ENCODE measurements around the gene GNAL. TPM values are rescaled to one million over a fixed set of nuclear protein-coding genes. Genes with fewer than 3 reads are reported as not detected.
"Not testable (repeated sequence)": the region's sequence is repeated elsewhere in the genome, so short reads cannot be mapped to it uniquely, and the experiment has no call there.

The GNAL gene
- total and polyA plus RNA-seq, 2 experiments from 2014 or later, result 7.5 to 21.6 TPM

DNA sequence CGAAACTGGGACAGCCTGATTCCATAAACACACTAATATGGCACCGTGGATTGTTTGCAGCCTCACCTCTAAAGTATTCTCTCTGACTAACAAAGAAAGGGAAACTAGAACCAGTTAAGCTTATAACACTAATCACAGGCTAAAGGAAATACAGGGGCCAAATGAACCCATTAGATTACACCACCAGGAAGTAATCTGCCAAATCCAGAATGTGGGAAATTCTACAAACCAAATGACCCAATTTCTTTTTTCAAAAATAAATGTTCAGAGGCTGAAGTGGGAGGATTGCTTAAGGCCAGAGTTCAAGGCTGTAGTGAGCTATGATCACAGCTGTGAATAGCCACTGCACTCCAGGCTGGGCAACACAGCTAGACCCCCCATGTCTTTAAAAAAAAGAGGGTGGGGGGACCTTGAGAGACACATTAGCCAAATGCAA is 220.5 kb downstream of the GNAL start (continued):
- TF ChIP-seq, protein P1, sequence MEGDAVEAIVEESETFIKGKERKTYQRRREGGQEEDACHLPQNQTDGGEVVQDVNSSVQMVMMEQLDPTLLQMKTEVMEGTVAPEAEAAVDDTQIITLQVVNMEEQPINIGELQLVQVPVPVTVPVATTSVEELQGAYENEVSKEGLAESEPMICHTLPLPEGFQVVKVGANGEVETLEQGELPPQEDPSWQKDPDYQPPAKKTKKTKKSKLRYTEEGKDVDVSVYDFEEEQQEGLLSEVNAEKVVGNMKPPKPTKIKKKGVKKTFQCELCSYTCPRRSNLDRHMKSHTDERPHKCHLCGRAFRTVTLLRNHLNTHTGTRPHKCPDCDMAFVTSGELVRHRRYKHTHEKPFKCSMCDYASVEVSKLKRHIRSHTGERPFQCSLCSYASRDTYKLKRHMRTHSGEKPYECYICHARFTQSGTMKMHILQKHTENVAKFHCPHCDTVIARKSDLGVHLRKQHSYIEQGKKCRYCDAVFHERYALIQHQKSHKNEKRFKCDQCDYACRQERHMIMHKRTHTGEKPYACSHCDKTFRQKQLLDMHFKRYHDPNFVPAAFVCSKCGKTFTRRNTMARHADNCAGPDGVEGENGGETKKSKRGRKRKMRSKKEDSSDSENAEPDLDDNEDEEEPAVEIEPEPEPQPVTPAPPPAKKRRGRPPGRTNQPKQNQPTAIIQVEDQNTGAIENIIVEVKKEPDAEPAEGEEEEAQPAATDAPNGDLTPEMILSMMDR (conservative IDR thresholded peaks at IDR 0.05; ENCODE audit: low read depth in 2 of 2), result no peak
- TF ChIP-seq ZNF331 (CRISPR knock-in tag; IDR thresholded peaks at IDR 0.05; ENCODE audit: low read depth) (no peak), NANOG (IDR thresholded peaks at IDR 0.05; ENCODE audit: borderline replicate concordance) (no peak), EZH2 (IDR thresholded peaks at IDR 0.05; ENCODE audit: low read depth, unreplicated experiment) (no peak), CREB1 (CRISPR knock-in tag; IDR thresholded peaks at IDR 0.05; ENCODE audit: low read depth) (no peak), POLR2AphosphoS5 (IDR thresholded peaks at IDR 0.05; ENCODE audit: low read depth) (no peak), STAT1 (IDR thresholded peaks at IDR 0.05; ENCODE audit: unreplicated experiment) (no peak)

DNA sequence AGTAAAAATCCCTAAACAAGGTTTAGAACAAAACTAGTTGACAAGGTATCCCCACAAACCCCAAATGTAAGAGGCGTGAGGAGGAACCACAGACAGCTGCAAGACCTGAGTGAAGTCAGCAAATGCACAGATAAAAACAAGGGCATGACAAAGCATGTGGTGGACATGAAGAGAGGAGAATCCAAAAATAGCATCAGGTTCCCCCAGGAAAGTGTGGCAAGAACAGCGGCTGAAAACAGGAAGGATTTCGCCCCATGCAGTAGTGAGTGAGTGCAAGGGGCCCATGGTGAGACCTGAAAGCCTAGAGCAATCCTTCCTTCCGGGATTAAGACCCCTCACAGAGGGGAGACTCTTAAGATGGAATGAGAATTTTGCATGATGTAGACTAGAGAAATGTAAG is 227.8 kb downstream of the GNAL start:
- not testable (repeated sequence) for H3K27me3 ChIP-seq (ENCODE audit: insufficient read depth); H3K27ac Mint-ChIP-seq; H3K36me3 ChIP-seq (ENCODE audit: insufficient read depth); H3K4me3 ChIP-seq; ATAC-seq; H3K36me3 Mint-ChIP-seq (ENCODE audit: low read depth); H2AFZ ChIP-seq; H3K4me1 Mint-ChIP-seq; H3K9me2 ChIP-seq (ENCODE audit: insufficient read depth); DNase-seq (ENCODE audit: low spot score); H3K4me2 ChIP-seq; H3K79me2 ChIP-seq (replicated peaks; ENCODE audit: insufficient read depth); H3K4me1 ChIP-seq (ENCODE audit: insufficient read depth); H3F3A ChIP-seq (replicated peaks; ENCODE audit: low read depth); H3K27ac ChIP-seq (ENCODE audit: low read depth); H3K9me3 Mint-ChIP-seq; H3K27me3 Mint-ChIP-seq (ENCODE audit: insufficient read depth, low read depth, poor library complexity); H3K4me3 Mint-ChIP-seq; H4K20me1 ChIP-seq (replicated peaks; ENCODE audit: insufficient read depth)

DNA sequence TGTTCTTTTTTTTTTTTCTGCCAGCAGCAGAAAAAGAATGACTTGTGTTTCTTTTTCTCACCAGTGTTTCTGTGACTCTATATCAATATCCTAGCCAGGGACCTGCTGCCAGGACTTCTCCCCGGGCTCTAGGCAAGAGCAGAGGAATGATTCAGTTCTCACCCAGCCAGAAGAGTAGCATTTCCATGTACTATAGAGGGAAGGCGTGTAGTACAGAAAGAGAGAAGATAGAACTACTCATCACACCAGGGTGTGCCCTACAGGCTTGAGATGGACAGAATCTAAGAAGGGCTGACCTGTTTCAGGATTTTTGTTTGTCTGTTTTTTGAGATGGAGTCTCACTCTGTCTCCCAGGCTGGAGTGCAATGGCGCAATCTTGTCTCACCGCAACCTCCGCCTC is 230.5 kb downstream of the GNAL start:
- H3K9me2 ChIP-seq (ENCODE audit: insufficient read depth); H3K27ac Mint-ChIP-seq; H3K4me3 ChIP-seq; H3F3A ChIP-seq (replicated peaks; ENCODE audit: low read depth); H3K4me3 Mint-ChIP-seq; H3K4me2 ChIP-seq; H4K20me1 ChIP-seq (replicated peaks; ENCODE audit: insufficient read depth); H3K27ac ChIP-seq (ENCODE audit: low read depth); H3K79me2 ChIP-seq (replicated peaks; ENCODE audit: insufficient read depth); DNase-seq (ENCODE audit: low spot score); H3K36me3 Mint-ChIP-seq (ENCODE audit: low read depth); H3K27me3 Mint-ChIP-seq (ENCODE audit: insufficient read depth, low read depth, poor library complexity); H3K9me3 Mint-ChIP-seq; H3K27me3 ChIP-seq (ENCODE audit: insufficient read depth); H3K36me3 ChIP-seq (ENCODE audit: insufficient read depth); H3K4me1 Mint-ChIP-seq; H2AFZ ChIP-seq; H3K4me1 ChIP-seq (ENCODE audit: insufficient read depth); ATAC-seq: not testable (repeated sequence)

DNA sequence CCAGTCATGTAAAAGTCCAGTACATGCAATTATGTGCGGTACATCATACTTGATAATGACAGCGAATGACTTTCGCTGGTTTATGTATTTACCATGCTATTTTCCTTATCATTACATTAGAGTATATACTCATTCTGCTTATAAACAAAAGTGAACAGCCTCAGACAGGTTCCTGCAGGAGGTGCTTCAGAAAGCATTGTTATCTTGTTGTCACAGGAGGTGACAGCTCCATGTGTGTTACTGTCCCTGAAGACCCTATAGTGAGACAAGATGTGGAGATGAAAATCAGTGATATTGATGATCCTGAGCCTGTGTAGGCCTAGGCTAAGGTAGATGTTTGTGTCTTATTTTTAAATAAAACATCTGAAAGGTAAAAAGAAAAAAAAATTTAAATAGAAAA is 234.4 kb downstream of the GNAL start:
- ATAC-seq (no peak), DNase-seq (ENCODE audit: low spot score) (no peak)
- no peaks in the 10 kb centered on the region for H3F3A ChIP-seq (replicated peaks; ENCODE audit: low read depth)
- Mint-ChIP-seq H3K27ac (no peak overlapping the region), H3K4me1 (no peaks in the 10 kb centered on the region; the same call in 2 of the 3 replicates), H3K36me3 (ENCODE audit: low read depth) (no peaks in the 10 kb centered on the region), H3K9me3 (no peaks in the 10 kb centered on the region; the same call in 2 of the 3 replicates), H3K4me3 (no peak overlapping the region), H3K27me3 (ENCODE audit: insufficient read depth, low read depth, poor library complexity) (peaks cover 8% of the 10 kb centered on the region)
- H3K4me2 ChIP-seq, result no peak overlapping the region
- no peaks in the 10 kb centered on the region for H3K79me2 ChIP-seq (replicated peaks; ENCODE audit: insufficient read depth)
- no peaks in the 10 kb centered on the region for H3K36me3 ChIP-seq (ENCODE audit: insufficient read depth)
- H3K4me3 ChIP-seq, result no peak overlapping the region
- H4K20me1 ChIP-seq (replicated peaks; ENCODE audit: insufficient read depth), result no peaks in the 10 kb centered on the region
- H3K4me1 ChIP-seq (ENCODE audit: insufficient read depth), result no peaks in the 10 kb centered on the region
- H3K27me3 ChIP-seq (ENCODE audit: insufficient read depth), result no peaks in the 10 kb centered on the region
- no peaks in the 10 kb centered on the region for H3K9me2 ChIP-seq (ENCODE audit: insufficient read depth)
- no peak overlapping the region for H3K27ac ChIP-seq (ENCODE audit: low read depth)
- no peak overlapping the region for H2AFZ ChIP-seq
- TF ChIP-seq ZNF114 (CRISPR knock-in tag; IDR thresholded peaks at IDR 0.05) (no peak), CREB1 (CRISPR knock-in tag; IDR thresholded peaks at IDR 0.05; ENCODE audit: low read depth) (no peak), EZH2 (IDR thresholded peaks at IDR 0.05; ENCODE audit: low read depth, unreplicated experiment) (no peak)
- TF ChIP-seq, protein P2, sequence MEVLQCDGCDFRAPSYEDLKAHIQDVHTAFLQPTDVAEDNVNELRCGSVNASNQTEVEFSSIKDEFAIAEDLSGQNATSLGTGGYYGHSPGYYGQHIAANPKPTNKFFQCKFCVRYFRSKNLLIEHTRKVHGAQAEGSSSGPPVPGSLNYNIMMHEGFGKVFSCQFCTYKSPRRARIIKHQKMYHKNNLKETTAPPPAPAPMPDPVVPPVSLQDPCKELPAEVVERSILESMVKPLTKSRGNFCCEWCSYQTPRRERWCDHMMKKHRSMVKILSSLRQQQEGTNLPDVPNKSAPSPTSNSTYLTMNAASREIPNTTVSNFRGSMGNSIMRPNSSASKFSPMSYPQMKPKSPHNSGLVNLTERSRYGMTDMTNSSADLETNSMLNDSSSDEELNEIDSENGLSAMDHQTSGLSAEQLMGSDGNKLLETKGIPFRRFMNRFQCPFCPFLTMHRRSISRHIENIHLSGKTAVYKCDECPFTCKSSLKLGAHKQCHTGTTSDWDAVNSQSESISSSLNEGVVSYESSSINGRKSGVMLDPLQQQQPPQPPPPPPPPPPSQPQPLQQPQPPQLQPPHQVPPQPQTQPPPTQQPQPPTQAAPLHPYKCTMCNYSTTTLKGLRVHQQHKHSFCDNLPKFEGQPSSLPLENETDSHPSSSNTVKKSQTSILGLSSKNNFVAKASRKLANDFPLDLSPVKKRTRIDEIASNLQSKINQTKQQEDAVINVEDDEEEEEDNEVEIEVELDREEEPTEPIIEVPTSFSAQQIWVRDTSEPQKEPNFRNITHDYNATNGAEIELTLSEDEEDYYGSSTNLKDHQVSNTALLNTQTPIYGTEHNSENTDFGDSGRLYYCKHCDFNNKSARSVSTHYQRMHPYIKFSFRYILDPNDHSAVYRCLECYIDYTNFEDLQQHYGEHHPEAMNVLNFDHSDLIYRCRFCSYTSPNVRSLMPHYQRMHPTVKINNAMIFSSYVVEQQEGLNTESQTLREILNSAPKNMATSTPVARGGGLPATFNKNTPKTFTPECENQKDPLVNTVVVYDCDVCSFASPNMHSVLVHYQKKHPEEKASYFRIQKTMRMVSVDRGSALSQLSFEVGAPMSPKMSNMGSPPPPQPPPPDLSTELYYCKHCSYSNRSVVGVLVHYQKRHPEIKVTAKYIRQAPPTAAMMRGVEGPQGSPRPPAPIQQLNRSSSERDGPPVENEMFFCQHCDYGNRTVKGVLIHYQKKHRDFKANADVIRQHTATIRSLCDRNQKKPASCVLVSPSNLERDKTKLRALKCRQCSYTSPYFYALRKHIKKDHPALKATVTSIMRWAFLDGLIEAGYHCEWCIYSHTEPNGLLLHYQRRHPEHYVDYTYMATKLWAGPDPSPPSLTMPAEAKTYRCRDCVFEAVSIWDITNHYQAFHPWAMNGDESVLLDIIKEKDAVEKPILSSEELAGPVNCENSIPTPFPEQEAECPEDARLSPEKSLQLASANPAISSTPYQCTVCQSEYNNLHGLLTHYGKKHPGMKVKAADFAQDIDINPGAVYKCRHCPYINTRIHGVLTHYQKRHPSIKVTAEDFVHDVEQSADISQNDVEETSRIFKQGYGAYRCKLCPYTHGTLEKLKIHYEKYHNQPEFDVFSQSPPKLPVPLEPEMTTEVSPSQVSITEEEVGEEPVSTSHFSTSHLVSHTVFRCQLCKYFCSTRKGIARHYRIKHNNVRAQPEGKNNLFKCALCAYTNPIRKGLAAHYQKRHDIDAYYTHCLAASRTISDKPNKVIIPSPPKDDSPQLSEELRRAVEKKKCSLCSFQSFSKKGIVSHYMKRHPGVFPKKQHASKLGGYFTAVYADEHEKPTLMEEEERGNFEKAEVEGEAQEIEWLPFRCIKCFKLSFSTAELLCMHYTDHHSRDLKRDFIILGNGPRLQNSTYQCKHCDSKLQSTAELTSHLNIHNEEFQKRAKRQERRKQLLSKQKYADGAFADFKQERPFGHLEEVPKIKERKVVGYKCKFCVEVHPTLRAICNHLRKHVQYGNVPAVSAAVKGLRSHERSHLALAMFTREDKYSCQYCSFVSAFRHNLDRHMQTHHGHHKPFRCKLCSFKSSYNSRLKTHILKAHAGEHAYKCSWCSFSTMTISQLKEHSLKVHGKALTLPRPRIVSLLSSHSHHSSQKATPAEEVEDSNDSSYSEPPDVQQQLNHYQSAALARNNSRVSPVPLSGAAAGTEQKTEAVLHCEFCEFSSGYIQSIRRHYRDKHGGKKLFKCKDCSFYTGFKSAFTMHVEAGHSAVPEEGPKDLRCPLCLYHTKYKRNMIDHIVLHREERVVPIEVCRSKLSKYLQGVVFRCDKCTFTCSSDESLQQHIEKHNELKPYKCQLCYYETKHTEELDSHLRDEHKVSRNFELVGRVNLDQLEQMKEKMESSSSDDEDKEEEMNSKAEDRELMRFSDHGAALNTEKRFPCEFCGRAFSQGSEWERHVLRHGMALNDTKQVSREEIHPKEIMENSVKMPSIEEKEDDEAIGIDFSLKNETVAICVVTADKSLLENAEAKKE (CRISPR knock-in tag; IDR thresholded peaks at IDR 0.05), result no peak

All from GM23338 (cell line).